ENCODE results near the gene RIPOR2.

GRCh38 chr6:24982231-24982630 lies 46.5 kb upstream of the RIPOR2 start:
- TF ChIP-seq CTCF (IDR thresholded peaks at IDR 0.05) (no peak), POLR2A (IDR thresholded peaks at IDR 0.05) (no peak), POLR2AphosphoS5 (IDR thresholded peaks at IDR 0.05) (no peak)

All from stomach (tissue), 4 donors.